ENCODE results near the gene SH3BGRL2.
"Not testable (repeated sequence)": the region's sequence is repeated elsewhere in the genome, so short reads cannot be mapped to it uniquely, and the experiment has no call there.

SH3BGRL2 gene

GRCh38 chr6:79650950-79651349 is 19.8 kb downstream of the SH3BGRL2 start:
- DNase-seq, result no peak

- DNase-seq, result no peak
Observed at GRCh38 chr6:79656134-79656533, 25.0 kb downstream of the SH3BGRL2 start.

GRCh38 chr6:79657238-79657637 is 26.1 kb downstream of the SH3BGRL2 start:
- no peak for DNase-seq

GRCh38 chr6:79663655-79664054 is 32.5 kb downstream of the SH3BGRL2 start:
- DNase-seq, result not testable (repeated sequence)

GRCh38 chr6:79665725-79666551 is 34.8 kb downstream of the SH3BGRL2 start:
- DNase-seq, result no peak

GRCh38 chr6:79666634-79667033 is 35.5 kb downstream of the SH3BGRL2 start:
- DNase-seq, result no peak

GRCh38 chr6:79668381-79668780 is 37.3 kb downstream of the SH3BGRL2 start:
- DNase-seq, result no peak

GRCh38 chr6:79669766-79670165 is 38.6 kb downstream of the SH3BGRL2 start:
- no peak for DNase-seq

- no peak for DNase-seq
Observed at GRCh38 chr6:79670789-79671188, 39.7 kb downstream of the SH3BGRL2 start.

- DNase-seq, result no peak
Observed at GRCh38 chr6:79671600-79672266, 40.6 kb downstream of the SH3BGRL2 start.

GRCh38 chr6:79672631-79673111 is 41.5 kb downstream of the SH3BGRL2 start:
- DNase-seq, result peak; percentile 42

GRCh38 chr6:79673947-79674346 is 42.8 kb downstream of the SH3BGRL2 start:
- DNase-seq, result no peak

- DNase-seq, result no peak
Observed at GRCh38 chr6:79676785-79677736, 45.9 kb downstream of the SH3BGRL2 start.

- not testable (repeated sequence) for DNase-seq
Observed at GRCh38 chr6:79682682-79683081, 51.6 kb downstream of the SH3BGRL2 start.

GRCh38 chr6:79684876-79685275 is 53.7 kb downstream of the SH3BGRL2 start:
- DNase-seq, result no peak

- DNase-seq, result no peak
Observed at GRCh38 chr6:79686707-79687309, 55.7 kb downstream of the SH3BGRL2 start.

GRCh38 chr6:79687759-79688158 is 56.6 kb downstream of the SH3BGRL2 start:
- no peak for DNase-seq

GRCh38 chr6:79694156-79694555 is 63.0 kb downstream of the SH3BGRL2 start:
- no peak for DNase-seq

GRCh38 chr6:79694623-79695343 is 63.7 kb downstream of the SH3BGRL2 start:
- no peak for DNase-seq

- DNase-seq, result no peak
Observed at GRCh38 chr6:79697430-79697829, 66.3 kb downstream of the SH3BGRL2 start.

GRCh38 chr6:79699606-79700005 is 68.5 kb downstream of the SH3BGRL2 start:
- no peak for DNase-seq

- DNase-seq, result no peak
Observed at GRCh38 chr6:79702691-79703090, 71.6 kb downstream of the SH3BGRL2 start.
